Fibroblast of villous mesenchyme (primary cell): Measurements from ENCODE around the gene CDK2. TPM values are rescaled to one million over a fixed set of nuclear protein-coding genes. Genes with fewer than 3 reads are reported as not detected.
A peak's percentile ranks its signal among the peaks of the same experiment; 100 is the strongest.

ENCODE experiments used
- DNase-seq: peaks from one replicate; pipeline ENCODE4 v3.0.0-alpha.2; 2010; ENCODE audit warnings: low read depth
- H3K4me3 ChIP-seq: 2 replicates; pipeline ENCODE4 v1.5.1; 2011; ENCODE audit warnings: low read depth, mild to moderate bottlenecking, low read length
- CTCF ChIP-seq: IDR thresholded peaks from 2 replicates; pipeline ENCODE4 v1.5.1; 2012; ENCODE audit warnings: low read depth, mild to moderate bottlenecking, low read length; ENCODE audit not compliant: insufficient read depth
- total RNA-seq: library from RNA; depleted of rRNA; stranded (reverse); fragments of >200 nt; gene quantifications from 2 replicates; pipeline ENCODE4 v1.2.3, GENCODE V29; 2012

CDK2 gene
- total RNA-seq, 1 donor = 51.4 TPM

- peak; percentile 84 for DNase-seq
- no peak overlapping the region for H3K4me3 ChIP-seq
These were observed 26.4 kb upstream of the CDK2 start for GRCh38 chr12:55940065-55940732.

GRCh38 chr12:55942055-55942454 is 24.6 kb upstream of the CDK2 start:
- no peak overlapping the region for H3K4me3 ChIP-seq
- no peak for DNase-seq
- no peak for TF ChIP-seq CTCF

More at GRCh38 chr12:55940065-55940732, 26.4 kb upstream of the CDK2 start:
- TF ChIP-seq CTCF = peak; percentile 94

GRCh38 chr12:55942577-55943136 is 24.0 kb upstream of the CDK2 start:
- no peak for DNase-seq
- no peak overlapping the region for H3K4me3 ChIP-seq
- no peak for TF ChIP-seq CTCF

GRCh38 chr12:55946553-55946952 is 20.1 kb upstream of the CDK2 start:
- no peak for DNase-seq
- TF ChIP-seq CTCF = no peak
- H3K4me3 ChIP-seq = no peak overlapping the region

- no peak for TF ChIP-seq CTCF
These were observed 11.3 kb upstream of the CDK2 start for GRCh38 chr12:55955344-55955743.

GRCh38 chr12:55955800-55956508 is 10.7 kb upstream of the CDK2 start:
- DNase-seq = peak; percentile 55
- TF ChIP-seq CTCF = peak; percentile 48
- H3K4me3 ChIP-seq = no peak overlapping the region

More at GRCh38 chr12:55955344-55955743, 11.3 kb upstream of the CDK2 start:
- DNase-seq = no peak
- no peak overlapping the region for H3K4me3 ChIP-seq
